HCT116 (cell line): ENCODE measurements around the gene PCDHGA1. TPM values are rescaled to one million over a fixed set of nuclear protein-coding genes. Genes with fewer than 3 reads are reported as not detected.

Experiments
- ATAC-seq: fragments of 200-7000 bp; cut with Tn5 transposase; 2 replicates; pipeline ENCODE4 v1.9.1; 2020; ENCODE audit warnings: mild to moderate bottlenecking, moderate library complexity
- BruUV-seq: library from RNA; stranded (reverse); fragments of 400-500 nt; replicated peaks from 2 replicates; lab custom pipeline; 2021; lab: Mats Ljungman, UMichigan
- CTCF ChIA-PET: fragments of 300-600 bp; sonication (Branson Sonifier 250); formaldehyde crosslinking; loops from one replicate; lab custom pipeline; 2021; ENCODE audit warnings: antibody characterized with exemption; lab: Charles Lee
- POLR2A ChIA-PET: fragments of 300-600, 350-600 bp; sonication (Branson Sonifier 250); formaldehyde crosslinking; loops from one replicate; lab custom pipeline; 2021; ENCODE audit warnings: antibody characterized with exemption; lab: Charles Lee
- RAD21 ChIA-PET, 2 experiments: fragments of 300-600 bp; sonication (Branson Sonifier 250); formaldehyde crosslinking; loops; one replicate each; lab custom pipeline; 2023; ENCODE audit warnings: low total read pairs in 2 of 2; ENCODE audit not compliant: uncharacterized antibody in 2 of 2, unreplicated experiment in 2 of 2, low non-redundant PET in 1 of 2; lab: Charles Lee
- DNase-seq: peaks from one replicate; pipeline ENCODE4 v3.0.0-alpha.2; 2010; ENCODE audit warnings: low read depth, low spot score
- H2AFZ ChIP-seq: fragments of 200-600 bp; shearing (Covaris generic), sonication (generic); 2 replicates; pipeline ENCODE4 v1.6.1; 2017; ENCODE audit warnings: low read depth, mixed run types, mixed read lengths, antibody characterized with exemption, low read length; ENCODE audit not compliant: poor library complexity, severe bottlenecking
- H3K27ac ChIP-seq: 2 replicates; pipeline ENCODE4 v1.5.1; 2012; ENCODE audit warnings: low read depth, low read length
- H3K27me3 ChIP-seq: fragments of 200-600 bp; sonication (generic); 2 replicates; pipeline ENCODE4 v1.6.1; 2016; ENCODE audit warnings: mixed run types, low read length, mixed read lengths; ENCODE audit not compliant: insufficient read depth
- H3K36me3 ChIP-seq, 2 experiments: fragments of 200-500 bp in 1 of 2; fragments of 200-600 bp in 1 of 2; sonication (Bioruptor generic) in 1 of 2; sonication (generic) in 1 of 2; 2 replicates each; pipeline versions ENCODE4 v1.5.1 to v1.6.1; 2014 to 2016; ENCODE audit warnings: low read length in 2 of 2, inconsistent platforms in 1 of 2, mixed read lengths in 1 of 2, mixed run types in 1 of 2; ENCODE audit not compliant: insufficient read depth in 2 of 2, control insufficient read depth in 1 of 2
- H3K4me1 ChIP-seq, 2 experiments: fragments of 200-600 bp in 1 of 2; sonication (generic) in 1 of 2; 2 replicates each; pipeline versions ENCODE4 v1.5.1 to v1.6.1; 2012 to 2017; ENCODE audit warnings: low read length in 2 of 2, inconsistent platforms in 1 of 2, mild to moderate bottlenecking in 1 of 2, mixed read lengths in 1 of 2, mixed run types in 1 of 2, moderate library complexity in 1 of 2; ENCODE audit not compliant: insufficient read depth in 2 of 2, control insufficient read depth in 1 of 2
- H3K4me2 ChIP-seq: fragments of 200-600 bp; sonication (generic); 2 replicates; pipeline ENCODE4 v1.6.1; 2017; ENCODE audit warnings: mixed run types, low read length, mixed read lengths
- H3K4me3 ChIP-seq, 2 experiments: fragments of 200-600 bp in 1 of 2; sonication (generic) in 1 of 2; replicated peaks in 1 of 2; 2 replicates each; pipeline ENCODE4 v1.5.1; 2011 to 2016; ENCODE audit warnings: low read length in 2 of 2, control low read depth in 1 of 2, low read depth in 1 of 2, mild to moderate bottlenecking in 1 of 2, mixed read lengths in 1 of 2, mixed run types in 1 of 2
- H3K79me2 ChIP-seq: fragments of 200-600 bp; sonication (generic); 2 replicates; pipeline ENCODE4 v1.6.1; 2017; ENCODE audit warnings: mild to moderate bottlenecking, mixed run types, low read length, moderate library complexity, mixed read lengths; ENCODE audit not compliant: insufficient read depth
- H3K9ac ChIP-seq: fragments of 200-600 bp; sonication (generic); 2 replicates; pipeline ENCODE4 v1.6.1; 2016; ENCODE audit warnings: low read length, mixed read lengths
- H3K9me2 ChIP-seq: fragments of 200-600 bp; sonication (generic), shearing (Covaris generic); 2 replicates; pipeline ENCODE4 v1.6.1; 2017; ENCODE audit warnings: mixed run types, mild to moderate bottlenecking, moderate library complexity; ENCODE audit not compliant: insufficient read depth
- H3K9me3 ChIP-seq, 2 experiments: fragments of 200-500 bp in 1 of 2; fragments of 200-600 bp in 1 of 2; sonication (Bioruptor generic) in 1 of 2; sonication (generic) in 1 of 2; 2 replicates each; pipeline ENCODE4 v1.6.1; 2014 to 2017; ENCODE audit warnings: low read length in 2 of 2, mixed read lengths in 2 of 2, inconsistent platforms in 1 of 2, low read depth in 1 of 2, mild to moderate bottlenecking in 1 of 2, mixed run types in 1 of 2, moderate library complexity in 1 of 2; ENCODE audit not compliant: control insufficient read depth in 1 of 2, insufficient read depth in 1 of 2
- H4K20me1 ChIP-seq: fragments of 200-600 bp; sonication (generic), shearing (Covaris generic); 2 replicates; pipeline ENCODE4 v1.6.1; 2017; ENCODE audit warnings: mixed run types, mild to moderate bottlenecking, moderate library complexity; ENCODE audit not compliant: insufficient read depth
- CEBPB ChIP-seq: IDR thresholded peaks from 2 replicates; pipeline ENCODE4 v1.6.1; 2012; ENCODE audit warnings: low read depth
- EGR1 ChIP-seq: IDR thresholded peaks from 2 replicates; pipeline ENCODE4 v1.6.1; 2012; ENCODE audit warnings: low read depth
- ELF1 ChIP-seq: IDR thresholded peaks from 2 replicates; pipeline ENCODE4 v1.6.1; 2012; ENCODE audit warnings: low read depth, borderline replicate concordance
- EZH2 ChIP-seq: fragments of 200-600 bp; sonication (generic); IDR thresholded peaks from 2 replicates; pipeline ENCODE4 v1.6.1; 2017; ENCODE audit warnings: antibody characterized with exemption, mixed run types
- EZH2phosphoT487 ChIP-seq: fragments of 200-600 bp; IDR thresholded peaks from 2 replicates; pipeline ENCODE4 v1.6.1; 2018; ENCODE audit warnings: antibody characterized with exemption, borderline replicate concordance
- JUND ChIP-seq: IDR thresholded peaks from 2 replicates; pipeline ENCODE4 v1.6.1; 2012
- MAX ChIP-seq: IDR thresholded peaks from 2 replicates; pipeline ENCODE4 v1.6.1; 2012
- POLR2A ChIP-seq: IDR thresholded peaks from 2 replicates; pipeline ENCODE4 v1.7.0; 2011; ENCODE audit warnings: borderline replicate concordance; ENCODE audit not compliant: insufficient read depth, insufficient read length; ENCODE audit errors: extremely low read depth
- POLR2AphosphoS5 ChIP-seq: IDR thresholded peaks from 2 replicates; pipeline ENCODE4 v1.6.1; 2011; ENCODE audit warnings: mild to moderate bottlenecking, low read depth, low read length, moderate library complexity
- SIN3A ChIP-seq: IDR thresholded peaks from 2 replicates; pipeline ENCODE4 v1.6.1; 2012; ENCODE audit warnings: low read depth
- SP1 ChIP-seq: IDR thresholded peaks from 2 replicates; pipeline ENCODE4 v1.6.1; 2012; ENCODE audit warnings: low read depth
- TCF7L2 ChIP-seq: IDR thresholded peaks from 2 replicates; pipeline ENCODE4 v1.7.0; 2011; ENCODE audit warnings: borderline replicate concordance, inconsistent platforms; ENCODE audit not compliant: insufficient read depth, insufficient read length; ENCODE audit errors: extremely low read depth
- ZBTB33 ChIP-seq: IDR thresholded peaks from 2 replicates; pipeline ENCODE4 v1.6.1; 2011; ENCODE audit warnings: mild to moderate bottlenecking, low read length, moderate library complexity; ENCODE audit not compliant: insufficient replicate concordance; ENCODE audit errors: extremely low read depth
- ZNF274 ChIP-seq: fragments of 200-500 bp; sonication (Bioruptor generic); IDR thresholded peaks from 2 replicates; pipeline ENCODE4 v1.6.1; 2014; ENCODE audit warnings: mild to moderate bottlenecking, low read depth, low read length, inconsistent platforms
- intact Hi-C: fragments of 100-400 bp; cut with micrococcal nuclease; formaldehyde crosslinking; loops from 2 replicates; pipeline ENCODE4 v1.10.0; 2022
- total RNA-seq: library from RNA; stranded (reverse); gene quantifications from one replicate; pipeline ENCODE4 v1.2.1, GENCODE V29; 2021; ENCODE audit not compliant: unreplicated experiment

The PCDHGA1 gene
- total RNA-seq, 1 experiment from 2014 or later = 0.05 TPM

- CTCF ChIA-PET = interaction anchor here (2.0 to 2.1 kb wide), 2 partner anchors 94 to 245 kb away, joined by 6 to 19 read pairs; partner anchors contain the start of gene PCDHGA10
- POLR2A ChIA-PET = no interaction called here
- peak overlapping the region; percentile 79 for H3K4me2 ChIP-seq
- RAD21 ChIA-PET = no interaction called here
- no peak overlapping the region for H2AFZ ChIP-seq
- ATAC-seq (no peak), DNase-seq (no peak)
- H3K27me3 ChIP-seq = no peaks in the 10 kb centered on the region
- TF ChIP-seq TCF7L2 = no peak
- TF ChIP-seq SP1 = no peak
- no peak for TF ChIP-seq MAX
- TF ChIP-seq ZBTB33 = no peak
- TF ChIP-seq ELF1 = no peak
- TF ChIP-seq CEBPB = no peak
- no peak for TF ChIP-seq ZNF274
- no peak for TF ChIP-seq JUND
- TF ChIP-seq POLR2AphosphoS5 = no peak
- no peak for TF ChIP-seq EGR1
- TF ChIP-seq SIN3A = no peak
- TF ChIP-seq EZH2 = no peak
- TF ChIP-seq POLR2A = no peak
- no peak for TF ChIP-seq EZH2phosphoT487
- BruUV-seq = no TSS peak
- no peak overlapping the region for H3K9ac ChIP-seq
- intact Hi-C loops = no loop called here
- H3K9me2 ChIP-seq = no peaks in the 10 kb centered on the region
- no peaks in the 10 kb centered on the region for H4K20me1 ChIP-seq
- H3K4me3 ChIP-seq = peak overlapping the region in 1 of 2 experiments; percentile 74; a peak in 3 of 4 replicates
- peaks cover 4 to 13% of the 10 kb centered on the region in 2 experiments; a peak in 3 of 4 replicates for H3K4me1 ChIP-seq
- H3K9me3 ChIP-seq = peaks cover 19 to 26% of the 10 kb centered on the region in 2 experiments
- H3K27ac ChIP-seq = no peak overlapping the region
- peaks cover 29% of the 10 kb centered on the region for H3K79me2 ChIP-seq
- peaks cover 2 to 19% of the 10 kb centered on the region in 2 experiments; a peak in 2 of 4 replicates for H3K36me3 ChIP-seq
Observed at GRCh38 chr5:141319202-141319601, 11.1 kb upstream of the PCDHGA1 start.
